WTC11 (cell line): Measurements from ENCODE around the gene NTRK3. TPM values are rescaled to one million over a fixed set of nuclear protein-coding genes. Genes with fewer than 3 reads are reported as not detected.

Source experiments
- ATAC-seq: fragments of 200-7000 bp; cut with Tn5 transposase; 2 replicates; pipeline ENCODE4 v1.10.0; 2021; ENCODE audit warnings: mild to moderate bottlenecking, moderate library complexity
- CTCF ChIA-PET: fragments of 300-600 bp; sonication (Branson Sonifier 250); formaldehyde crosslinking; loops from one replicate; lab custom pipeline; 2021; ENCODE audit warnings: antibody characterized with exemption; lab: Charles Lee
- POLR2A ChIA-PET: fragments of 350-600 bp; sonication (Branson Sonifier 250); formaldehyde crosslinking; loops from one replicate; lab custom pipeline; 2021; ENCODE audit warnings: antibody characterized with exemption; lab: Charles Lee
- DNase-seq: peaks from one replicate; pipeline ENCODE4 v3.0.0; 2021; ENCODE audit warnings: low spot score
- H3K27ac Mint-ChIP-seq: 2 replicates; pipeline ENCODE4 v1.8.0; 2021; ENCODE audit warnings: mixed read lengths
- H3K27me3 Mint-ChIP-seq: 2 replicates; pipeline ENCODE4 v1.8.0; 2021; ENCODE audit warnings: low read depth, mild to moderate bottlenecking, moderate library complexity, mixed read lengths
- H3K36me3 Mint-ChIP-seq: 2 replicates; pipeline ENCODE4 v1.8.0; 2021; ENCODE audit warnings: mixed read lengths
- H3K4me1 Mint-ChIP-seq: 2 replicates; pipeline ENCODE4 v1.8.0; 2022; ENCODE audit warnings: mixed read lengths
- H3K4me3 Mint-ChIP-seq: 2 replicates; pipeline ENCODE4 v1.8.0; 2021; ENCODE audit warnings: mild to moderate bottlenecking, moderate library complexity, mixed read lengths
- H3K9me3 Mint-ChIP-seq: 2 replicates; pipeline ENCODE4 v1.8.0; 2021; ENCODE audit warnings: mixed read lengths
- ESRRA ChIP-seq: sonication (generic); formaldehyde crosslinking; IDR thresholded peaks from 2 replicates; pipeline ENCODE4 v1.8.1; 2022; ENCODE audit warnings: mild to moderate bottlenecking, missing genetic modification reagents, borderline replicate concordance
- ETV6 ChIP-seq: sonication (generic); formaldehyde crosslinking; IDR thresholded peaks from 2 replicates; pipeline ENCODE4 v1.8.1; 2022; ENCODE audit warnings: mild to moderate bottlenecking, missing genetic modification reagents
- FOXJ3 ChIP-seq: sonication (generic); formaldehyde crosslinking; IDR thresholded peaks from 2 replicates; pipeline ENCODE4 v1.9.0; 2021; ENCODE audit warnings: missing genetic modification reagents, mild to moderate bottlenecking, borderline replicate concordance
- FOXP1 ChIP-seq: sonication (generic); formaldehyde crosslinking; IDR thresholded peaks from 2 replicates; pipeline ENCODE4 v1.8.0; 2022; ENCODE audit warnings: missing genetic modification reagents, mild to moderate bottlenecking, moderate library complexity, borderline replicate concordance
- JAZF1 ChIP-seq: fragments of 250-450 bp; sonication (Bioruptor Pico); IDR thresholded peaks from 2 replicates; pipeline ENCODE4 v1.9.0; 2021; ENCODE audit warnings: moderate library complexity, mild to moderate bottlenecking, inconsistent platforms
- SP1 ChIP-seq: sonication (generic); formaldehyde crosslinking; conservative IDR thresholded peaks from 2 replicates; pipeline ENCODE4 v1.8.1; 2022; ENCODE audit warnings: missing genetic modification reagents
- ZNF263 ChIP-seq: sonication (generic); formaldehyde crosslinking; IDR thresholded peaks from 2 replicates; pipeline ENCODE4 v1.8.1; 2022; ENCODE audit warnings: low read depth, mild to moderate bottlenecking, moderate library complexity, missing genetic modification reagents
- total RNA-seq: library from RNA; stranded (reverse); gene quantifications from 3 replicates; pipeline ENCODE4 v1.2.3, GENCODE V29; 2021
- TF ChIP-seq, protein P1 (sequence below): sonication (generic); formaldehyde crosslinking; IDR thresholded peaks from 2 replicates; pipeline ENCODE4 v1.8.1; 2023; ENCODE audit warnings: mild to moderate bottlenecking, missing genetic modification reagents
- TF ChIP-seq, protein P2 (sequence below): sonication (generic); formaldehyde crosslinking; IDR thresholded peaks from 2 replicates; pipeline ENCODE4 v1.8.0; 2022; ENCODE audit warnings: mild to moderate bottlenecking, missing genetic modification reagents
- TF ChIP-seq, protein P3 (sequence below): sonication (generic); formaldehyde crosslinking; IDR thresholded peaks from 2 replicates; pipeline ENCODE4 v1.8.1; 2023; ENCODE audit warnings: mild to moderate bottlenecking, moderate library complexity, missing genetic modification reagents
- TF ChIP-seq, protein P4 (sequence below): sonication (generic); formaldehyde crosslinking; IDR thresholded peaks from 2 replicates; pipeline ENCODE4 v1.8.0; 2023; ENCODE audit warnings: missing genetic modification reagents
- TF ChIP-seq, protein P5 (sequence below): sonication (generic); formaldehyde crosslinking; IDR thresholded peaks from 2 replicates; pipeline ENCODE4 v1.8.1; 2023; ENCODE audit warnings: mild to moderate bottlenecking, missing genetic modification reagents, borderline replicate concordance
- TF ChIP-seq, protein P6 (sequence below): fragments of 250-450 bp; sonication (Bioruptor Pico); IDR thresholded peaks from 2 replicates; pipeline ENCODE4 v1.9.0; 2021; ENCODE audit warnings: mild to moderate bottlenecking
- TF ChIP-seq, protein P7 (sequence below): sonication (generic); formaldehyde crosslinking; conservative IDR thresholded peaks from 2 replicates; pipeline ENCODE4 v1.8.1; 2023; ENCODE audit warnings: mild to moderate bottlenecking, low read depth, missing genetic modification reagents, moderate library complexity
- TF ChIP-seq, protein P8 (sequence below): sonication (generic); formaldehyde crosslinking; IDR thresholded peaks from 2 replicates; pipeline ENCODE4 v1.8.1; 2023; ENCODE audit warnings: mild to moderate bottlenecking, missing genetic modification reagents

The NTRK3 gene
- total RNA-seq, 1 experiment from 2014 or later = 12.3 TPM

DNA sequence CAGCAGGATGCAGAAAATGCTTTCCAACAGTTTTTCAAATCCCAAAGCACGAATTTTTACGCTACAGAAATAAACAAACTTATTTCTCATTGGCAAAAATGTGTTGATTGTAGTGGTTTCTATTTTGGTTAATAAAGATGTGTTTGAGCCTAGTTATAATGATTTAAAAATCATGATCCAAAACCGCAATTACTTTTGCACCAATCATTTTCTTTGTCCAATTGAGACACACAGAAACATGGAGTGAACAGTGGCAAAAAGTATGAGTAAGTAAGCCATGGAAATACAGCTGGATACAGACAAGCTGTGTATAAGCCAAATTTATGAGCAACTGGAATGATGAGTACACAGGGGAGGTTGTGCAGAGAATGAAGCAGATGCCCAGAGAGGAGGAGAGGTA lies 427.9 kb downstream of the NTRK3 start:
- H3K27ac Mint-ChIP-seq = no peak overlapping the region
- ChIA-PET POLR2A (no interaction called here), CTCF (no interaction called here)
- no peak overlapping the region for H3K4me3 Mint-ChIP-seq
- DNase-seq = no peak
- TF ChIP-seq, protein P1, sequence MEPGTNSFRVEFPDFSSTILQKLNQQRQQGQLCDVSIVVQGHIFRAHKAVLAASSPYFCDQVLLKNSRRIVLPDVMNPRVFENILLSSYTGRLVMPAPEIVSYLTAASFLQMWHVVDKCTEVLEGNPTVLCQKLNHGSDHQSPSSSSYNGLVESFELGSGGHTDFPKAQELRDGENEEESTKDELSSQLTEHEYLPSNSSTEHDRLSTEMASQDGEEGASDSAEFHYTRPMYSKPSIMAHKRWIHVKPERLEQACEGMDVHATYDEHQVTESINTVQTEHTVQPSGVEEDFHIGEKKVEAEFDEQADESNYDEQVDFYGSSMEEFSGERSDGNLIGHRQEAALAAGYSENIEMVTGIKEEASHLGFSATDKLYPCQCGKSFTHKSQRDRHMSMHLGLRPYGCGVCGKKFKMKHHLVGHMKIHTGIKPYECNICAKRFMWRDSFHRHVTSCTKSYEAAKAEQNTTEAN = no peak
- TF ChIP-seq JAZF1 (no peak), FOXJ3 (CRISPR knock-in tag) (no peak), SP1 (CRISPR knock-in tag) (no peak), FOXP1 (CRISPR knock-in tag) (no peak), ZNF263 (CRISPR knock-in tag) (no peak), ESRRA (no peak), ETV6 (CRISPR knock-in tag) (no peak)
- TF ChIP-seq, protein P2, sequence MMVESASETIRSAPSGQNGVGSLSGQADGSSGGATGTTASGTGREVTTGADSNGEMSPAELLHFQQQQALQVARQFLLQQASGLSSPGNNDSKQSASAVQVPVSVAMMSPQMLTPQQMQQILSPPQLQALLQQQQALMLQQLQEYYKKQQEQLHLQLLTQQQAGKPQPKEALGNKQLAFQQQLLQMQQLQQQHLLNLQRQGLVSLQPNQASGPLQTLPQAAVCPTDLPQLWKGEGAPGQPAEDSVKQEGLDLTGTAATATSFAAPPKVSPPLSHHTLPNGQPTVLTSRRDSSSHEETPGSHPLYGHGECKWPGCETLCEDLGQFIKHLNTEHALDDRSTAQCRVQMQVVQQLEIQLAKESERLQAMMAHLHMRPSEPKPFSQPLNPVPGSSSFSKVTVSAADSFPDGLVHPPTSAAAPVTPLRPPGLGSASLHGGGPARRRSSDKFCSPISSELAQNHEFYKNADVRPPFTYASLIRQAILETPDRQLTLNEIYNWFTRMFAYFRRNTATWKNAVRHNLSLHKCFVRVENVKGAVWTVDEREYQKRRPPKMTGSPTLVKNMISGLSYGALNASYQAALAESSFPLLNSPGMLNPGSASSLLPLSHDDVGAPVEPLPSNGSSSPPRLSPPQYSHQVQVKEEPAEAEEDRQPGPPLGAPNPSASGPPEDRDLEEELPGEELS (CRISPR knock-in tag) = no peak
- TF ChIP-seq, protein P3, sequence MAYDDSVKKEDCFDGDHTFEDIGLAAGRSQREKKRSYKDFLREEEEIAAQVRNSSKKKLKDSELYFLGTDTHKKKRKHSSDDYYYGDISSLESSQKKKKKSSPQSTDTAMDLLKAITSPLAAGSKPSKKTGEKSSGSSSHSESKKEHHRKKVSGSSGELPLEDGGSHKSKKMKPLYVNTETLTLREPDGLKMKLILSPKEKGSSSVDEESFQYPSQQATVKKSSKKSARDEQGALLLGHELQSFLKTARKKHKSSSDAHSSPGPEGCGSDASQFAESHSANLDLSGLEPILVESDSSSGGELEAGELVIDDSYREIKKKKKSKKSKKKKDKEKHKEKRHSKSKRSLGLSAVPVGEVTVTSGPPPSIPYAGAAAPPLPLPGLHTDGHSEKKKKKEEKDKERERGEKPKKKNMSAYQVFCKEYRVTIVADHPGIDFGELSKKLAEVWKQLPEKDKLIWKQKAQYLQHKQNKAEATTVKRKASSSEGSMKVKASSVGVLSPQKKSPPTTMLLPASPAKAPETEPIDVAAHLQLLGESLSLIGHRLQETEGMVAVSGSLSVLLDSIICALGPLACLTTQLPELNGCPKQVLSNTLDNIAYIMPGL (CRISPR knock-in tag) = no peak
- TF ChIP-seq, protein P4, sequence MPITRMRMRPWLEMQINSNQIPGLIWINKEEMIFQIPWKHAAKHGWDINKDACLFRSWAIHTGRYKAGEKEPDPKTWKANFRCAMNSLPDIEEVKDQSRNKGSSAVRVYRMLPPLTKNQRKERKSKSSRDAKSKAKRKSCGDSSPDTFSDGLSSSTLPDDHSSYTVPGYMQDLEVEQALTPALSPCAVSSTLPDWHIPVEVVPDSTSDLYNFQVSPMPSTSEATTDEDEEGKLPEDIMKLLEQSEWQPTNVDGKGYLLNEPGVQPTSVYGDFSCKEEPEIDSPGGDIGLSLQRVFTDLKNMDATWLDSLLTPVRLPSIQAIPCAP (CRISPR knock-in tag) = no peak
- TF ChIP-seq, protein P5, sequence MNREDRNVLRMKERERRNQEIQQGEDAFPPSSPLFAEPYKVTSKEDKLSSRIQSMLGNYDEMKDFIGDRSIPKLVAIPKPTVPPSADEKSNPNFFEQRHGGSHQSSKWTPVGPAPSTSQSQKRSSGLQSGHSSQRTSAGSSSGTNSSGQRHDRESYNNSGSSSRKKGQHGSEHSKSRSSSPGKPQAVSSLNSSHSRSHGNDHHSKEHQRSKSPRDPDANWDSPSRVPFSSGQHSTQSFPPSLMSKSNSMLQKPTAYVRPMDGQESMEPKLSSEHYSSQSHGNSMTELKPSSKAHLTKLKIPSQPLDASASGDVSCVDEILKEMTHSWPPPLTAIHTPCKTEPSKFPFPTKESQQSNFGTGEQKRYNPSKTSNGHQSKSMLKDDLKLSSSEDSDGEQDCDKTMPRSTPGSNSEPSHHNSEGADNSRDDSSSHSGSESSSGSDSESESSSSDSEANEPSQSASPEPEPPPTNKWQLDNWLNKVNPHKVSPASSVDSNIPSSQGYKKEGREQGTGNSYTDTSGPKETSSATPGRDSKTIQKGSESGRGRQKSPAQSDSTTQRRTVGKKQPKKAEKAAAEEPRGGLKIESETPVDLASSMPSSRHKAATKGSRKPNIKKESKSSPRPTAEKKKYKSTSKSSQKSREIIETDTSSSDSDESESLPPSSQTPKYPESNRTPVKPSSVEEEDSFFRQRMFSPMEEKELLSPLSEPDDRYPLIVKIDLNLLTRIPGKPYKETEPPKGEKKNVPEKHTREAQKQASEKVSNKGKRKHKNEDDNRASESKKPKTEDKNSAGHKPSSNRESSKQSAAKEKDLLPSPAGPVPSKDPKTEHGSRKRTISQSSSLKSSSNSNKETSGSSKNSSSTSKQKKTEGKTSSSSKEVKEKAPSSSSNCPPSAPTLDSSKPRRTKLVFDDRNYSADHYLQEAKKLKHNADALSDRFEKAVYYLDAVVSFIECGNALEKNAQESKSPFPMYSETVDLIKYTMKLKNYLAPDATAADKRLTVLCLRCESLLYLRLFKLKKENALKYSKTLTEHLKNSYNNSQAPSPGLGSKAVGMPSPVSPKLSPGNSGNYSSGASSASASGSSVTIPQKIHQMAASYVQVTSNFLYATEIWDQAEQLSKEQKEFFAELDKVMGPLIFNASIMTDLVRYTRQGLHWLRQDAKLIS (CRISPR knock-in tag) = no peak
- TF ChIP-seq, protein P6, sequence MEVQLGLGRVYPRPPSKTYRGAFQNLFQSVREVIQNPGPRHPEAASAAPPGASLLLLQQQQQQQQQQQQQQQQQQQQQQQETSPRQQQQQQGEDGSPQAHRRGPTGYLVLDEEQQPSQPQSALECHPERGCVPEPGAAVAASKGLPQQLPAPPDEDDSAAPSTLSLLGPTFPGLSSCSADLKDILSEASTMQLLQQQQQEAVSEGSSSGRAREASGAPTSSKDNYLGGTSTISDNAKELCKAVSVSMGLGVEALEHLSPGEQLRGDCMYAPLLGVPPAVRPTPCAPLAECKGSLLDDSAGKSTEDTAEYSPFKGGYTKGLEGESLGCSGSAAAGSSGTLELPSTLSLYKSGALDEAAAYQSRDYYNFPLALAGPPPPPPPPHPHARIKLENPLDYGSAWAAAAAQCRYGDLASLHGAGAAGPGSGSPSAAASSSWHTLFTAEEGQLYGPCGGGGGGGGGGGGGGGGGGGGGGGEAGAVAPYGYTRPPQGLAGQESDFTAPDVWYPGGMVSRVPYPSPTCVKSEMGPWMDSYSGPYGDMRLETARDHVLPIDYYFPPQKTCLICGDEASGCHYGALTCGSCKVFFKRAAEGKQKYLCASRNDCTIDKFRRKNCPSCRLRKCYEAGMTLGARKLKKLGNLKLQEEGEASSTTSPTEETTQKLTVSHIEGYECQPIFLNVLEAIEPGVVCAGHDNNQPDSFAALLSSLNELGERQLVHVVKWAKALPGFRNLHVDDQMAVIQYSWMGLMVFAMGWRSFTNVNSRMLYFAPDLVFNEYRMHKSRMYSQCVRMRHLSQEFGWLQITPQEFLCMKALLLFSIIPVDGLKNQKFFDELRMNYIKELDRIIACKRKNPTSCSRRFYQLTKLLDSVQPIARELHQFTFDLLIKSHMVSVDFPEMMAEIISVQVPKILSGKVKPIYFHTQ = no peak
- TF ChIP-seq, protein P7, sequence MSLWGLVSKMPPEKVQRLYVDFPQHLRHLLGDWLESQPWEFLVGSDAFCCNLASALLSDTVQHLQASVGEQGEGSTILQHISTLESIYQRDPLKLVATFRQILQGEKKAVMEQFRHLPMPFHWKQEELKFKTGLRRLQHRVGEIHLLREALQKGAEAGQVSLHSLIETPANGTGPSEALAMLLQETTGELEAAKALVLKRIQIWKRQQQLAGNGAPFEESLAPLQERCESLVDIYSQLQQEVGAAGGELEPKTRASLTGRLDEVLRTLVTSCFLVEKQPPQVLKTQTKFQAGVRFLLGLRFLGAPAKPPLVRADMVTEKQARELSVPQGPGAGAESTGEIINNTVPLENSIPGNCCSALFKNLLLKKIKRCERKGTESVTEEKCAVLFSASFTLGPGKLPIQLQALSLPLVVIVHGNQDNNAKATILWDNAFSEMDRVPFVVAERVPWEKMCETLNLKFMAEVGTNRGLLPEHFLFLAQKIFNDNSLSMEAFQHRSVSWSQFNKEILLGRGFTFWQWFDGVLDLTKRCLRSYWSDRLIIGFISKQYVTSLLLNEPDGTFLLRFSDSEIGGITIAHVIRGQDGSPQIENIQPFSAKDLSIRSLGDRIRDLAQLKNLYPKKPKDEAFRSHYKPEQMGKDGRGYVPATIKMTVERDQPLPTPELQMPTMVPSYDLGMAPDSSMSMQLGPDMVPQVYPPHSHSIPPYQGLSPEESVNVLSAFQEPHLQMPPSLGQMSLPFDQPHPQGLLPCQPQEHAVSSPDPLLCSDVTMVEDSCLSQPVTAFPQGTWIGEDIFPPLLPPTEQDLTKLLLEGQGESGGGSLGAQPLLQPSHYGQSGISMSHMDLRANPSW (CRISPR knock-in tag) = no peak
- TF ChIP-seq, protein P8, sequence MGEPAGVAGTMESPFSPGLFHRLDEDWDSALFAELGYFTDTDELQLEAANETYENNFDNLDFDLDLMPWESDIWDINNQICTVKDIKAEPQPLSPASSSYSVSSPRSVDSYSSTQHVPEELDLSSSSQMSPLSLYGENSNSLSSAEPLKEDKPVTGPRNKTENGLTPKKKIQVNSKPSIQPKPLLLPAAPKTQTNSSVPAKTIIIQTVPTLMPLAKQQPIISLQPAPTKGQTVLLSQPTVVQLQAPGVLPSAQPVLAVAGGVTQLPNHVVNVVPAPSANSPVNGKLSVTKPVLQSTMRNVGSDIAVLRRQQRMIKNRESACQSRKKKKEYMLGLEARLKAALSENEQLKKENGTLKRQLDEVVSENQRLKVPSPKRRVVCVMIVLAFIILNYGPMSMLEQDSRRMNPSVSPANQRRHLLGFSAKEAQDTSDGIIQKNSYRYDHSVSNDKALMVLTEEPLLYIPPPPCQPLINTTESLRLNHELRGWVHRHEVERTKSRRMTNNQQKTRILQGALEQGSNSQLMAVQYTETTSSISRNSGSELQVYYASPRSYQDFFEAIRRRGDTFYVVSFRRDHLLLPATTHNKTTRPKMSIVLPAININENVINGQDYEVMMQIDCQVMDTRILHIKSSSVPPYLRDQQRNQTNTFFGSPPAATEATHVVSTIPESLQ (CRISPR knock-in tag) = no peak
- H3K9me3 Mint-ChIP-seq = peaks cover 33% of the 10 kb centered on the region
- H3K36me3 Mint-ChIP-seq = peaks cover 23% of the 10 kb centered on the region
- H3K27me3 Mint-ChIP-seq = peaks cover 88% of the 10 kb centered on the region
- peaks cover 12% of the 10 kb centered on the region for H3K4me1 Mint-ChIP-seq
- ATAC-seq = no peak
